Activated CD8-positive, alpha-beta memory T cell treated with anti-CD3 and anti-CD28 coated beads, Interleukin-2, amount 50 U/mL, for 48 hours (primary cell): ENCODE results near the gene LRG1.

Source experiments
- DNase-seq: peaks from one replicate; pipeline ENCODE4 v3.0.0-alpha.2; 2020

Gene LRG1

GRCh38 chr19:4491446-4491845 lies 48.4 kb downstream of the LRG1 start:
- no peak for DNase-seq

- DNase-seq = no peak
Observed at GRCh38 chr19:4488496-4488895, 51.3 kb downstream of the LRG1 start.

- DNase-seq = no peak
Observed at GRCh38 chr19:4487572-4487971, 52.3 kb downstream of the LRG1 start.
